HEK293T (cell line): ENCODE results near the gene BST1.

Source experiments
- CTCF ChIA-PET: fragments of 350-600 bp; formaldehyde crosslinking; extraction: SDS; loops from one replicate; lab custom pipeline; 2021; ENCODE audit warnings: antibody characterized with exemption, inconsistent platforms; lab: Yijun Ruan, JAX
- POLR2A ChIA-PET: fragments of 350-600 bp; formaldehyde crosslinking; extraction: SDS; loops from one replicate; lab custom pipeline; 2020; ENCODE audit warnings: antibody characterized with exemption, inconsistent platforms; lab: Yijun Ruan, JAX
- DNase-seq: peaks from one replicate; pipeline ENCODE4 v3.0.0; 2012; ENCODE audit warnings: mixed read lengths; ENCODE audit errors: extremely low spot score
- ARNT ChIP-seq: fragments of 450-650 bp; IDR thresholded peaks from 2 replicates; pipeline ENCODE4 v1.6.1; 2017; ENCODE audit warnings: mild to moderate bottlenecking
- BHLHE40 ChIP-seq: fragments of 450-650 bp; IDR thresholded peaks from 2 replicates; pipeline ENCODE4 v1.6.1; 2016; ENCODE audit warnings: mild to moderate bottlenecking, moderate library complexity, borderline replicate concordance
- CTBP1 ChIP-seq: fragments of 450-650 bp; IDR thresholded peaks from 2 replicates; pipeline ENCODE4 v1.6.1; 2016; ENCODE audit warnings: borderline replicate concordance
- ELF4 ChIP-seq: fragments of 450-650 bp; IDR thresholded peaks from 2 replicates; pipeline ENCODE4 v1.6.1; 2017; ENCODE audit warnings: antibody characterized with exemption
- FOXA1 ChIP-seq: fragments of 450-650 bp; IDR thresholded peaks from 2 replicates; pipeline ENCODE4 v1.6.1; 2016; ENCODE audit warnings: mild to moderate bottlenecking
- FOXK2 ChIP-seq: fragments of 450-650 bp; IDR thresholded peaks from 2 replicates; pipeline ENCODE4 v1.6.1; 2016; ENCODE audit warnings: mild to moderate bottlenecking
- FOXM1 ChIP-seq: fragments of 450-650 bp; IDR thresholded peaks from 2 replicates; pipeline ENCODE4 v1.6.1; 2017; ENCODE audit warnings: mild to moderate bottlenecking, borderline replicate concordance
- HDGF ChIP-seq: fragments of 450-650 bp; IDR thresholded peaks from 2 replicates; pipeline ENCODE4 v1.6.1; 2017; ENCODE audit warnings: antibody characterized with exemption, borderline replicate concordance
- L3MBTL2 ChIP-seq: fragments of 450-650 bp; conservative IDR thresholded peaks from 2 replicates; pipeline ENCODE4 v1.6.1; 2016; ENCODE audit warnings: mild to moderate bottlenecking
- LEF1 ChIP-seq: fragments of 450-650 bp; IDR thresholded peaks from 2 replicates; pipeline ENCODE4 v1.6.1; 2017; ENCODE audit warnings: mild to moderate bottlenecking, borderline replicate concordance
- NFRKB ChIP-seq: fragments of 450-650 bp; IDR thresholded peaks from 2 replicates; pipeline ENCODE4 v1.6.1; 2016; ENCODE audit warnings: mild to moderate bottlenecking, moderate library complexity
- PKNOX1 ChIP-seq: fragments of 450-650 bp; IDR thresholded peaks from 2 replicates; pipeline ENCODE4 v1.6.1; 2016
- SP1 ChIP-seq: fragments of 450-650 bp; IDR thresholded peaks from 2 replicates; pipeline ENCODE4 v1.6.1; 2017
- SUZ12 ChIP-seq: fragments of 450-650 bp; IDR thresholded peaks from 2 replicates; pipeline ENCODE4 v1.6.1; 2016; ENCODE audit warnings: mild to moderate bottlenecking
- TARDBP ChIP-seq: fragments of 450-650 bp; IDR thresholded peaks from 2 replicates; pipeline ENCODE4 v1.6.1; 2016
- ZNF384 ChIP-seq: fragments of 450-650 bp; IDR thresholded peaks from 2 replicates; pipeline ENCODE4 v1.6.1; 2016

BST1 gene

GRCh38 chr4:15675356-15675755 lies 27.5 kb upstream of the BST1 start:
- ChIA-PET POLR2A (interaction anchor here (1.4 kb wide), 1 partner anchor 196 kb away, joined by 3 read pairs; no protein-coding TSS in a partner anchor), CTCF (interaction anchor here (0.7 kb wide), 2 partner anchors 34 to 323 kb away, joined by 3 to 11 read pairs; no protein-coding TSS in a partner anchor)
- no peak for TF ChIP-seq CTBP1
- TF ChIP-seq ZNF384 = peak; percentile 63; the same call in 1 of the 2 replicates
- DNase-seq = no peak

- ChIA-PET CTCF (interaction anchor here (0.7 kb wide), 3 partner anchors 35 to 525 kb away, joined by 3 to 11 read pairs (median 3); no protein-coding TSS in a partner anchor), POLR2A (interaction anchor here (1.4 kb wide), 1 partner anchor 197 kb away, joined by 3 read pairs; no protein-coding TSS in a partner anchor)
- TF ChIP-seq ARNT = no peak
- no peak for TF ChIP-seq SUZ12
- TF ChIP-seq FOXK2 = no peak
- TF ChIP-seq FOXA1 = no peak
- TF ChIP-seq CTBP1 = no peak
- no peak for TF ChIP-seq TARDBP
- TF ChIP-seq SP1 = no peak
- TF ChIP-seq L3MBTL2 = no peak
- no peak for TF ChIP-seq ZNF384
- no peak for TF ChIP-seq ELF4
- no peak for TF ChIP-seq FOXM1
- no peak for DNase-seq
These were observed 26.8 kb upstream of the BST1 start for GRCh38 chr4:15676039-15676438.

DNA sequence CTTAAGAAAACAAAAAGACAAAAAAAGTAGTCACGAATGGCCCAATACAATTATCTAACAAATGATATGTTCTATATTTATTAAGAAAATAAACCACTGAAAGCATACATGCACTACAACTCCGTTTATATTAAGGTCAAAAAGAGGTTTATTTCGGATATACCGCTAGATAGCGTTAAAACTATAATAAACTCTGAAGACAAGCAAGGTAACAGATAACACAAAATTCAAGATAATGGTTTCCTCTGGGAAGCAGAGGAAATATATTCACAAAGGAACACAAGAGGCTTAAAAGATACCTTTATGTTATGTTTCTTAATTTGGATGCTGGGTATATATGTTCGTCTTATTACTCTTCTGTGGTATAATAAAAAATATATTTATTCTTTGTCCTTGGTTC lies 26.0 kb upstream of the BST1 start:
- ChIA-PET POLR2A (no interaction called here), CTCF (interaction anchor here (0.7 kb wide), 1 partner anchor 524 kb away, joined by 3 read pairs; no protein-coding TSS in a partner anchor)
- no peak for DNase-seq
- no peak for TF ChIP-seq SP1
- TF ChIP-seq FOXM1 = no peak

- no peak for DNase-seq
These were observed 25.3 kb upstream of the BST1 start for GRCh38 chr4:15677507-15677988.

DNA sequence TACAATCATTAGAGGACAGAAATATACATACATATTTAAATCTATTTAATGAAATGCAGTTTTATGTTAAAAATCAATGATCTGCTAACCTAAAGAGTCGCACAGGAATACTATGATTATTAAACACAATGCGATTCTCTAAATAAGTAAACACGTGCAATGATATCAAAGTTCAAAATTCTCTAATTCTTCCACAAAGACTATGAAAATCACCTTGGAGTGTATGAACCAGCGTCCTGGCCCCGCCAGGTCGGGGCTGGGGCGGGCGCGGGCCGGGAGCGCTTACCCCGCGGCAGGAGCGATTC lies 21.8 kb upstream of the BST1 start:
- TF ChIP-seq ZNF384 = no peak
- TF ChIP-seq LEF1 = 0 out of 2 replicates have a peak, but pooled peaks have one; percentile 18
- no peak for TF ChIP-seq BHLHE40
- no peak for TF ChIP-seq SP1
- TF ChIP-seq CTBP1 = no peak
- no peak for TF ChIP-seq L3MBTL2
- ChIA-PET CTCF (interaction anchor here (0.8 kb wide), 1 partner anchor 76 kb away, joined by 5 read pairs; no protein-coding TSS in a partner anchor), POLR2A (interaction anchor here (0.7 to 2.8 kb wide), 8 partner anchors 11 to 104 kb away, joined by 3 to 36 read pairs (median 4); partner anchors contain the start of gene FBXL5)
- DNase-seq = no peak

More at GRCh38 chr4:15677507-15677988, 25.3 kb upstream of the BST1 start:
- ChIA-PET POLR2A (interaction anchor here (1.0 to 1.5 kb wide), 2 partner anchors 23 to 198 kb away, joined by 3 read pairs; no protein-coding TSS in a partner anchor), CTCF (no interaction called here)
- TF ChIP-seq SP1 (no peak), FOXK2 (no peak), TARDBP (no peak), LEF1 (no peak), FOXM1 (no peak), SUZ12 (no peak), ZNF384 (no peak), ELF4 (no peak), NFRKB (no peak), FOXA1 (no peak), CTBP1 (no peak), BHLHE40 (no peak), HDGF (no peak)

- DNase-seq = peak; percentile 99
- CTCF ChIA-PET = no interaction called here
- TF ChIP-seq SP1 (peak; percentile 88), BHLHE40 (no peak), SUZ12 (no peak), FOXM1 (peak; percentile 88; the same call in 1 of the 2 replicates), FOXK2 (no peak), FOXA1 (no peak), ARNT (no peak), ZNF384 (no peak), PKNOX1 (peak; percentile 56), HDGF (no peak), NFRKB (no peak), L3MBTL2 (no peak), TARDBP (no peak), ELF4 (peak; percentile 83), CTBP1 (no peak), LEF1 (no peak)
- POLR2A ChIA-PET = interaction anchor here (0.6 to 2.8 kb wide), 10 partner anchors 9 to 105 kb away, joined by 3 to 36 read pairs (median 3); partner anchors contain the start of gene FBXL5
These were observed 21.3 kb upstream of the BST1 start, which contains the start of gene FAM200B for GRCh38 chr4:15681372-15682241. FAM200B (plus strand) TSS chr4:15681827; CDS start chr4:15686978, 5,151 bp downstream.
